NB4 (cell line): ENCODE data around the gene APCS.

Experiments
- MAX ChIP-seq: IDR thresholded peaks from 2 replicates; pipeline ENCODE4 v1.6.1; 2011; ENCODE audit warnings: low read depth, low read length
- POLR2A ChIP-seq: IDR thresholded peaks from 2 replicates; pipeline ENCODE4 v1.6.1; 2011; ENCODE audit warnings: mild to moderate bottlenecking; ENCODE audit not compliant: insufficient read length; ENCODE audit errors: extremely low read depth

GRCh38 chr1:159584536-159584935 lies 3.1 kb upstream of the APCS start:
- TF ChIP-seq MAX (no peak), POLR2A (no peak)
